Spleen (tissue), 11 donors: Measurements from ENCODE around the gene FAM20A. TPM values are rescaled to one million over a fixed set of nuclear protein-coding genes. Genes with fewer than 3 reads are reported as not detected.
A peak's percentile ranks its signal among the peaks of the same experiment; 100 is the strongest.

Experiments used
- DNase-seq: peaks from one replicate; pipeline ENCODE4 v3.0.0-alpha.2; 2020
- H3K27ac ChIP-seq, 8 donors: fragments of 200-600 bp; sonication (generic) in 7 of 8; 1 replicate in 4 of 8; 2 replicates in 4 of 8; pipeline versions ENCODE4 v1.5.0 to v1.8.0; 2016 to 2021; ENCODE audit warnings: inconsistent platforms in 4 of 8, mild to moderate bottlenecking in 4 of 8, moderate library complexity in 1 of 8
- H3K27me3 ChIP-seq, 7 donors: fragments of 200-600 bp; sonication (generic) in 6 of 7; replicated peaks in 1 of 7; 1 replicate in 4 of 7; 2 replicates in 3 of 7; pipeline versions ENCODE4 v1.5.0 to v1.8.0; 2016 to 2021; ENCODE audit warnings: inconsistent platforms in 3 of 7, mild to moderate bottlenecking in 1 of 7
- H3K36me3 ChIP-seq, 6 donors: fragments of 200-600 bp; sonication (generic) in 5 of 6; 1 replicate in 4 of 6; 2 replicates in 2 of 6; pipeline versions ENCODE4 v1.5.0 to v1.8.0; 2016 to 2021; ENCODE audit warnings: inconsistent platforms in 2 of 6
- H3K4me1 ChIP-seq, 6 donors: fragments of 200-600 bp; sonication (generic) in 5 of 6; 1 replicate in 3 of 6; 2 replicates in 3 of 6; pipeline versions ENCODE4 v1.5.0 to v1.8.0; 2016 to 2021; ENCODE audit warnings: inconsistent platforms in 3 of 6
- H3K4me3 ChIP-seq, 8 donors: fragments of 200-600 bp; sonication (generic) in 7 of 8; 1 replicate in 4 of 8; 2 replicates in 4 of 8; pipeline versions ENCODE4 v1.5.0 to v1.8.0; 2016 to 2021; ENCODE audit warnings: inconsistent platforms in 4 of 8, mild to moderate bottlenecking in 4 of 8, moderate library complexity in 2 of 8
- H3K9me3 ChIP-seq, 8 donors: fragments of 200-600 bp; sonication (generic) in 7 of 8; 1 replicate in 4 of 8; 2 replicates in 4 of 8; pipeline versions ENCODE4 v1.5.0 to v1.8.0; 2016 to 2021; ENCODE audit warnings: inconsistent platforms in 4 of 8
- POLR2A ChIP-seq, 3 donors: fragments of 450-650 bp; IDR thresholded peaks; one replicate each; pipeline ENCODE4 v1.5.1; 2017; ENCODE audit warnings: antibody characterized with exemption in 3 of 3, mild to moderate bottlenecking in 1 of 3
- POLR2AphosphoS5 ChIP-seq, 3 donors: sonication (generic); formaldehyde crosslinking; IDR thresholded peaks; one replicate each; pipeline ENCODE4 v1.5.1; 2017; ENCODE audit warnings: antibody characterized with exemption in 3 of 3
- WGBS, 5 donors: extraction: QIAGEN DNeasy Blood & Tissue Kit in 3 of 5; methylation state at CpG; one replicate each; pipeline versions ENCODE4 v1.1.5 to v1.1.7; 2013 to 2018; 5-methylcytosine and 5-hydroxymethylcytosine counted together
- intact Hi-C: fragments of 100-400 bp; cut with DNase I; formaldehyde crosslinking; loops from one replicate; pipeline ENCODE4 v1.15.0; 2023; ENCODE audit warnings: low total_unique reads
- polyA plus RNA-seq, 3 donors: library from polyadenylated mRNA; stranded (reverse); fragments of 200-250 nt; gene quantifications; one replicate each; pipeline ENCODE4 v1.2.1, GENCODE V29; 2013
- total RNA-seq, 7 donors: library from RNA; depleted of rRNA in 3 of 7; stranded (reverse); fragments of >200 nt in 3 of 7; fragmentation: NEBNext Ultra II Directional in 4 of 7; extraction: Animal tissue kit (Norgen Biotek cat#: 25700) in 4 of 7; gene quantifications; one replicate each; pipeline versions ENCODE4 v1.1.0 to v1.2.1, GENCODE V29; 2016 to 2021
- TF ChIP-seq, protein P1 (sequence below), 11 experiments: fragments of 200-600 bp in 7 of 11; fragments of 450-650 bp in 4 of 11; sonication (generic) in 4 of 11; IDR thresholded peaks in 8 of 11; conservative IDR thresholded peaks in 3 of 11; 1 replicate in 7 of 11; 2 replicates in 4 of 11; pipeline versions ENCODE4 v1.4.0 to v1.8.0; 2016 to 2021; ENCODE audit warnings: antibody characterized with exemption in 11 of 11, inconsistent platforms in 4 of 11, mild to moderate bottlenecking in 1 of 11
- donor health status: healthy with polysubstance abuse.
- donor health status: DM: no; HTN: no; CAD: no; lungs with moderate emphysema.
- donor health status: DM: no; HTN: no; CAD: no.
- donor health status: Bipolar disorder and iron deficiency.
- donor health status: healthy.
- donor health status: DM: no; HTN: no; CAD: no.
- donor health status: DM: yes; HTN: yes; CAD: no.

FAM20A gene
- total and polyA plus RNA-seq, 10 donors, result 5.0 to 58.0 (median 26.1) TPM

DNA sequence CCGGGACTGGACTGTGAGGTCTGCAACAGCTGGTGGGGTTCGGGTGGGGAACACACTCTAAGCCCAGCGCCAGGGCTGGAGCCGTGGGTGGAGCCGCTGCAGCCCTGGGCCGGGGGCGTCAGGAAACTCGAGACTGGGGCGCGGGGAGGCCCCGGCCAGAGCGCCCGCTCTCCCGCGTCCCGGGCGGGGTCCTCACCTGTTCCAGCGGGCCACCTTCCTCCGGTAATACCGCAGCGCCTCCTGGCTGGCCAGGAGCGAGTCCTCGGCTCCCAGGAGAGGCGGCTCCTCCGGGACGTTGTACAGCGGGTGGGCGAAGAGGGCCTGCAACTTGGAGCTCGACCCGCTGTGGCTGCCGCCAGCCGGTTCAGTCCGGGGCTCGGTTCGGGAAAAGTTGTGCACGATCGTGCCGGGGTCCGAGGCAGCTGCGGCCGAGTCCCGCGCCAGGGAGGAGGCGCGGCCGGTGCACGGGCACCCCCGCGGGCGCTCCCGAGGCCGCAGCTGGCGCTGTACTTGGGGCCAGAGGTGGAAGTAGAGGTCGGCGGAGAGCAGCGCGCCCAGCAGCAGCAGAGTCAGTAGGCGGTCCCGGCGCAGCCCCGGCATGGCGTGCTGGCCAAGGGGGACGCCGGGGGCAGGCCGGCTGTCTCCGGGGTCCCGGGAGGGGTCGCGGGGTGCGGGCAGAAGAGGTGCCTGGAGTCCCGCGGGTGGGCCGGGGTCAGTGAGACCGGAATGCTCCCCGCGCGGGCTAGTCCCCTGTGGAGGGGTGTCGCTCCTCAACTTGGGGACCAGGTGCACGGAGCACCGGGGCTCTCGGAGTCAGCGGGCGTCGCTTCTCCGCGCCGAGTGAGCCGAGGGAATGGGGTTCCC, 868 bp downstream of the FAM20A start:
- Histone ChIP-seq H3K27me3 (peaks cover 4 to 55% (median 21%) of the 10 kb centered on the region in 7 donors), H3K9me3 (no peaks in the 10 kb centered on the region), H3K27ac (peak overlapping the region in 7 of 8 donors; percentile 43 to 87 (median 76)), H3K36me3 (no peaks in the 10 kb centered on the region), H3K4me3 (peak overlapping the region; percentile 31 to 74 (median 50)), H3K4me1 (peaks cover 14 to 72% (median 35%) of the 10 kb centered on the region in 6 donors)
- WGBS, 5 donors, result 1 to 5% (median 2%) methylated on average over 24 to 88 of the region's 88 CpGs
- intact Hi-C loops, result no loop called here
- DNase-seq, result peak; percentile 79
- TF ChIP-seq POLR2A (IDR thresholded peaks at IDR 0.05), result no peak
- peak in 2 of 3 donors; percentile 47 to 62 for TF ChIP-seq POLR2AphosphoS5 (IDR thresholded peaks at IDR 0.05)
- TF ChIP-seq, protein P1, sequence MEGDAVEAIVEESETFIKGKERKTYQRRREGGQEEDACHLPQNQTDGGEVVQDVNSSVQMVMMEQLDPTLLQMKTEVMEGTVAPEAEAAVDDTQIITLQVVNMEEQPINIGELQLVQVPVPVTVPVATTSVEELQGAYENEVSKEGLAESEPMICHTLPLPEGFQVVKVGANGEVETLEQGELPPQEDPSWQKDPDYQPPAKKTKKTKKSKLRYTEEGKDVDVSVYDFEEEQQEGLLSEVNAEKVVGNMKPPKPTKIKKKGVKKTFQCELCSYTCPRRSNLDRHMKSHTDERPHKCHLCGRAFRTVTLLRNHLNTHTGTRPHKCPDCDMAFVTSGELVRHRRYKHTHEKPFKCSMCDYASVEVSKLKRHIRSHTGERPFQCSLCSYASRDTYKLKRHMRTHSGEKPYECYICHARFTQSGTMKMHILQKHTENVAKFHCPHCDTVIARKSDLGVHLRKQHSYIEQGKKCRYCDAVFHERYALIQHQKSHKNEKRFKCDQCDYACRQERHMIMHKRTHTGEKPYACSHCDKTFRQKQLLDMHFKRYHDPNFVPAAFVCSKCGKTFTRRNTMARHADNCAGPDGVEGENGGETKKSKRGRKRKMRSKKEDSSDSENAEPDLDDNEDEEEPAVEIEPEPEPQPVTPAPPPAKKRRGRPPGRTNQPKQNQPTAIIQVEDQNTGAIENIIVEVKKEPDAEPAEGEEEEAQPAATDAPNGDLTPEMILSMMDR (IDR thresholded peaks at IDR 0.05 in 8 of 11, conservative IDR thresholded peaks at IDR 0.05 in 3 of 11), result peak in 2 of 11 experiments; percentile 6 to 31

DNA sequence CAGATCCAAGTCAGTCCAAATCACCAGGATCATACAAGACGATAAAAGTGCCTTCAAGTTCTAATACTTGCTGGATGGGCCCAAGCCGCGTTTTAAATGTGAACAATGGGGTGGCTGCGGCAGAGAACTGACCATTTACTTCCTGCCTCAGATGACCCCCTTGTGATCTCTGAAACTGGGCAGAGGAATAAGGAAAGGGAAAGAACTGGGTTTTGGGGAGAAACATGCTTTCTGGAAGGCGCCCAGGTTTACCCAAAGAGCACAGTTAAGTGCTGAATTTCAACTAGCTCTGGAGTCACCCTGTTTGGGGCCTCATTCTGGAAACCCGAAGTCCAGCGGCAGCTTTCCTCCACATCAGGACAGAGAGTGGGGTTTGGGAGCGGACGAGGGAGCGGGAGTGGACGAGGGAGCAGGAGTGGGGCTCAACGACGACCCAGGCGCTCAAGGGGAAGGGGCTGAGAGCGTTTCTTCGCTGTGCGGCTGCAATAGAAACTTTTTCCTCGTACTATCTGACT, 1.6 kb downstream of the FAM20A start:
- H3K4me1 ChIP-seq, result peaks cover 14 to 79% (median 37%) of the 10 kb centered on the region in 6 donors
- no peak for TF ChIP-seq POLR2A (IDR thresholded peaks at IDR 0.05)
- TF ChIP-seq, protein P1 (IDR thresholded peaks at IDR 0.05 in 8 of 11, conservative IDR thresholded peaks at IDR 0.05 in 3 of 11), result no peak
- no peak for TF ChIP-seq POLR2AphosphoS5 (IDR thresholded peaks at IDR 0.05)
- peak overlapping the region; percentile 31 to 74 (median 50) for H3K4me3 ChIP-seq
- intact Hi-C loops, result no loop called here
- WGBS, 5 donors, result 32 to 39% (median 37%) methylated on average over 18 of the region's 18 CpGs
- H3K27ac ChIP-seq, result peak overlapping the region; percentile 21 to 87 (median 72)
- H3K27me3 ChIP-seq, result peaks cover 4 to 56% (median 21%) of the 10 kb centered on the region in 7 donors
- H3K36me3 ChIP-seq, result no peaks in the 10 kb centered on the region
- H3K9me3 ChIP-seq, result no peaks in the 10 kb centered on the region
- DNase-seq, result no peak

DNA sequence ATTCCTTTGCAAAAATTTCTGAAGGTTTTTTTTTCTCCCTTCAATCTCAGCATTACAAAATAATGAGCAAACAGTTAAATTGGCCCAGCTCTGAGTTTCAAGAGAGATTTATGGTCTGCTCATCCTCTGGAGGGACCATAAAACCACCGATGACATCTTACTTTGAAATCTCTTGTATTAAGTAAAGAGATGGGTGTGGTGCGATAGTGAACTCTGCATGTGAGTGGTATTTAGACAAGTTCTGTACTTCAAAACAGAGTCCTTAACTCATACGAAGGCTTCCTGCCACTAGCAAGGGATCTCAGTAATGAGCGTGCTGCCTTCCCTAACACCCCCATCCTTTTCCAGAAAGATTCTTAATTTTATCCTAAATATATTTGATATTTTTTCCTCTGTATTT, 2.1 kb downstream of the FAM20A start:
- intact Hi-C loops, result no loop called here
- peak overlapping the region in 3 of 8 donors; percentile 76 to 87 (median 84) for H3K27ac ChIP-seq
- WGBS, 5 donors, result 66 to 71% (median 67%) methylated on average over 4 of the region's 4 CpGs
- TF ChIP-seq, protein P1 (IDR thresholded peaks at IDR 0.05 in 8 of 11, conservative IDR thresholded peaks at IDR 0.05 in 3 of 11), result no peak
- TF ChIP-seq POLR2A (IDR thresholded peaks at IDR 0.05) (no peak), POLR2AphosphoS5 (IDR thresholded peaks at IDR 0.05) (no peak)
- no peaks in the 10 kb centered on the region for H3K9me3 ChIP-seq
- H3K4me1 ChIP-seq, result peaks cover 14 to 83% (median 37%) of the 10 kb centered on the region in 6 donors
- H3K4me3 ChIP-seq, result peak overlapping the region in 5 of 8 donors; percentile 31 to 74 (median 48)
- no peak for DNase-seq
- H3K27me3 ChIP-seq, result peaks cover 4 to 56% (median 21%) of the 10 kb centered on the region in 7 donors
- no peaks in the 10 kb centered on the region for H3K36me3 ChIP-seq

DNA sequence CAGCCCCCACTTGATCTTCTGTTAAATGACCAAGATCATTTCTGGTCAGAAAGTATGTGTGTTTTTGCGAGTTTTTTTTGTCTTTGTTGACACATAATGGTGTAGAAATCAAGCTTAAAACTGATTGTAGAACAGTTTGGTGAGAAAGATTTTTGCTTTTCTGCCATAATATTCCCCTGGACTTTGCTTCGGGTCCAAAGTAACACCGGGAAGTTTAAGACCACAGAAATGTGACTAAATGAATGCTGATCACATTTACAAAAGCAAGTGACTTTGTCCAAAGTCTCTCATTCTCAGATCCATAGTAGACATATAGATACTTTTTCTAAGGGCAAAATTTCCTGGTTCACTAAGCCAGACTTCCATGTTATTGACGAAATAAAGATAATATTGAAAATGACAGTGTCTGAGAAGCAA, 2.6 kb downstream of the FAM20A start:
- DNase-seq, result no peak
- Histone ChIP-seq H3K4me3 (peak overlapping the region in 3 of 8 donors; percentile 48 to 74 (median 58)), H3K9me3 (no peaks in the 10 kb centered on the region), H3K36me3 (no peaks in the 10 kb centered on the region), H3K27ac (peak overlapping the region in 1 of 8 donors; percentile 84), H3K27me3 (peaks cover 4 to 61% (median 21%) of the 10 kb centered on the region in 7 donors), H3K4me1 (peaks cover 14 to 80% (median 37%) of the 10 kb centered on the region in 6 donors)
- intact Hi-C loops, result no loop called here
- no peak for TF ChIP-seq POLR2AphosphoS5 (IDR thresholded peaks at IDR 0.05)
- no peak for TF ChIP-seq POLR2A (IDR thresholded peaks at IDR 0.05)
- TF ChIP-seq, protein P1 (IDR thresholded peaks at IDR 0.05 in 8 of 11, conservative IDR thresholded peaks at IDR 0.05 in 3 of 11), result no peak
- WGBS, 5 donors, result 85 to 92% (median 89%) methylated on average over 4 of the region's 4 CpGs
